GM12878 (cell line): ENCODE measurements around the gene TDRD9. TPM values are rescaled to one million over a fixed set of nuclear protein-coding genes. Genes with fewer than 3 reads are reported as not detected.

ENCODE experiments used
- ATAC-seq: fragments of 200-7000 bp; cut with Tn5 transposase; 3 replicates; pipeline ENCODE4 v1.9.1; 2020; ENCODE audit warnings: mild to moderate bottlenecking, moderate library complexity
- Bru-seq: library from RNA; stranded (reverse); fragments of 400-500 nt; gene quantifications from one replicate; lab custom pipeline; 2021; lab: Mats Ljungman, UMichigan
- BruChase-seq, 2 experiments: library from RNA; stranded (reverse); fragments of 400-500 nt; gene quantifications; one replicate each; lab custom pipeline; 2021; lab: Mats Ljungman, UMichigan
- BruUV-seq: library from RNA; stranded (reverse); fragments of 400-500 nt; replicated peaks from 2 replicates; lab custom pipeline; 2021; lab: Mats Ljungman, UMichigan
- CTCF ChIA-PET: fragments of 300-600 bp; sonication (Branson Sonifier 250); formaldehyde crosslinking; extraction: SDS; loops from one replicate; lab custom pipeline; 2021; ENCODE audit warnings: inconsistent platforms; lab: Yijun Ruan, JAX
- POLR2A ChIA-PET: fragments of 350-600 bp; formaldehyde crosslinking; extraction: SDS; loops from one replicate; lab custom pipeline; 2021; ENCODE audit warnings: inconsistent platforms; lab: Charles Lee
- RAD21 ChIA-PET: fragments of 300-600 bp; sonication (Branson Sonifier 250); formaldehyde crosslinking; loops from one replicate; lab custom pipeline; 2023; ENCODE audit warnings: antibody characterized with exemption; ENCODE audit not compliant: unreplicated experiment; lab: Charles Lee
- SMC1A ChIA-PET: fragments of 300-600 bp; sonication (Branson Sonifier 250); formaldehyde crosslinking; loops from one replicate; lab custom pipeline; 2023; ENCODE audit not compliant: unreplicated experiment, uncharacterized antibody; lab: Charles Lee
- DNase-seq: peaks from one replicate; pipeline ENCODE4 v3.0.0-alpha.2; 2011; ENCODE audit warnings: low read depth, low spot score
- FAIRE-seq: peaks from 3 replicates; lab custom pipeline; 2011; peaks lifted over from hg19 to GRCh38; lab: Jason Lieb, UNC
- H2AFZ ChIP-seq: 2 replicates; pipeline ENCODE4 v1.6.0; 2011; ENCODE audit warnings: low read depth, low read length, control low read depth; ENCODE audit not compliant: control insufficient read depth
- H3K27ac ChIP-seq: 2 replicates; pipeline ENCODE4 v1.5.1; 2011; ENCODE audit warnings: control low read depth; ENCODE audit not compliant: control insufficient read depth, insufficient read depth
- H3K27me3 ChIP-seq, 2 experiments: replicated peaks in 1 of 2; 2 replicates each; pipeline versions ENCODE4 v1.6.0 to v1.6.1; 2011; ENCODE audit warnings: low read length in 1 of 2; ENCODE audit not compliant: control insufficient read depth in 2 of 2, insufficient read depth in 2 of 2
- H3K36me3 ChIP-seq, 2 experiments: 2 replicates each; pipeline ENCODE4 v1.5.1; 2011; ENCODE audit warnings: low read length in 1 of 2; ENCODE audit not compliant: control insufficient read depth in 2 of 2, insufficient read depth in 2 of 2
- H3K4me1 ChIP-seq: 2 replicates; pipeline ENCODE4 v1.6.1; 2011; ENCODE audit warnings: mild to moderate bottlenecking, low read length, moderate library complexity, mixed read lengths; ENCODE audit not compliant: control insufficient read depth, insufficient read depth
- H3K4me2 ChIP-seq: 2 replicates; pipeline ENCODE4 v1.6.0; 2011; ENCODE audit warnings: control low read depth; ENCODE audit not compliant: control insufficient read depth, insufficient read depth
- H3K4me3 ChIP-seq: fragments of 200-600 bp; sonication (generic); 2 replicates; pipeline ENCODE4 v1.5.1; 2016
- H3K79me2 ChIP-seq: 2 replicates; pipeline ENCODE4 v1.6.0; 2011; ENCODE audit warnings: low read length; ENCODE audit not compliant: control insufficient read depth, insufficient read depth
- H3K9ac ChIP-seq: 2 replicates; pipeline ENCODE4 v1.8.0; 2011; ENCODE audit warnings: low read length, control low read depth, mixed read lengths; ENCODE audit not compliant: control insufficient read depth, insufficient read depth
- H3K9me3 ChIP-seq: replicated peaks from 3 replicates; pipeline ENCODE4 v1.5.1; 2011; ENCODE audit warnings: mild to moderate bottlenecking, low read length; ENCODE audit not compliant: control insufficient read depth, insufficient read depth
- H4K20me1 ChIP-seq: 2 replicates; pipeline ENCODE4 v1.6.0; 2011; ENCODE audit not compliant: control insufficient read depth, insufficient read depth
- BCL3 ChIP-seq: IDR thresholded peaks from 2 replicates; pipeline ENCODE4 v1.6.1; 2011; ENCODE audit warnings: borderline replicate concordance, low read depth, mild to moderate bottlenecking, moderate library complexity, low read length; ENCODE audit not compliant: insufficient read depth, poor library complexity, severe bottlenecking
- CBFB ChIP-seq: IDR thresholded peaks from 2 replicates; pipeline ENCODE4 v1.6.1; 2016; ENCODE audit warnings: antibody characterized with exemption, low read depth
- CBX3 ChIP-seq: fragments of 200-600 bp; sonication (generic); IDR thresholded peaks from 2 replicates; pipeline ENCODE4 v1.6.1; 2016; ENCODE audit warnings: low read depth, borderline replicate concordance
- CHD2 ChIP-seq: IDR thresholded peaks from 2 replicates; pipeline ENCODE4 v1.6.1; 2011; ENCODE audit warnings: low read depth, low read length, improper control_type of control experiment, borderline replicate concordance
- E2F4 ChIP-seq: IDR thresholded peaks from 2 replicates; pipeline ENCODE4 v1.6.1; 2012; ENCODE audit warnings: low read depth, low read length, improper control_type of control experiment
- HDAC2 ChIP-seq: fragments of 200-600 bp; sonication (generic); IDR thresholded peaks from 2 replicates; pipeline ENCODE4 v1.6.1; 2017
- IKZF1 ChIP-seq: fragments of 450-650 bp; conservative IDR thresholded peaks from 2 replicates; pipeline ENCODE4 v1.6.1; 2017; ENCODE audit warnings: antibody characterized with exemption, mild to moderate bottlenecking
- IRF4 ChIP-seq: IDR thresholded peaks from 2 replicates; pipeline ENCODE4 v1.6.1; 2011; ENCODE audit warnings: low read depth, low read length
- NRF1 ChIP-seq: conservative IDR thresholded peaks from 2 replicates; pipeline ENCODE4 v1.6.1; 2011; ENCODE audit warnings: mild to moderate bottlenecking, low read depth, low read length, improper control_type of control experiment
- PRDM15 ChIP-seq: fragments of 450-650 bp; formaldehyde crosslinking; IDR thresholded peaks from 2 replicates; pipeline ENCODE4 v1.4.0; 2020; ENCODE audit warnings: mild to moderate bottlenecking, moderate library complexity
- SUZ12 ChIP-seq: fragments of 200-600 bp; sonication (generic); IDR thresholded peaks from one replicate; pipeline ENCODE4 v1.6.1; 2018; ENCODE audit warnings: antibody characterized with exemption, mild to moderate bottlenecking; ENCODE audit not compliant: unreplicated experiment
- USF2 ChIP-seq: IDR thresholded peaks from 2 replicates; pipeline ENCODE4 v1.6.1; 2011; ENCODE audit warnings: low read depth, low read length, improper control_type of control experiment, borderline replicate concordance
- WGBS: methylation state at CpG from one replicate; pipeline ENCODE4 v1.1.6; 2016; ENCODE audit warnings: low lambda C conversion rate; ENCODE audit not compliant: insufficient replicate concordance, insufficient coverage; ENCODE audit errors: missing lambda C conversion rate; 5-methylcytosine and 5-hydroxymethylcytosine counted together
- in situ Hi-C: fragments of 300-500 bp; cut with MboI; formaldehyde crosslinking; loops from 9 replicates; pipeline ENCODE4 v1.14.3; 2018; ENCODE audit warnings: mixed read lengths
- intact Hi-C: fragments of 100-400 bp; cut with micrococcal nuclease; formaldehyde crosslinking; loops from one replicate; pipeline ENCODE4 v1.14.2; 2022; ENCODE audit not compliant: unreplicated experiment
- long read RNA-seq, 2 experiments: library from polyadenylated mRNA; unstranded; transcript quantifications; one replicate each; pipeline ENCODE4 v2.0.0, GENCODE V29; 2019 to 2020
- polyA minus RNA-seq, 3 experiments: library from RNA; depleted of rRNA, polyadenylated mRNA; stranded (reverse); fragments of >200 nt; gene quantifications; 2 replicates each; pipeline ENCODE4 v1.2.3, GENCODE V29; 2011
- polyA plus RNA-seq, 11 experiments: library from polyadenylated mRNA; depleted of rRNA in 4 of 11; unstranded in 6 of 11; stranded (reverse) in 5 of 11; fragments of >200 nt; fragmentation: Nextera tagmentation in 4 of 11; fragmentation: Illumina TruSeq in 1 of 11; extraction: Ambion mirVana in 4 of 11; extraction: Trizol in 1 of 11; gene quantifications; 1 replicate in 1 of 11; 2 replicates in 10 of 11; pipeline versions ENCODE4 v1.2.1 to v1.2.3, GENCODE V29; 2011 to 2016; ENCODE audit warnings: inconsistent platforms in 2 of 11, missing spikeins in 2 of 11, low read depth in 1 of 11
- total RNA-seq, 4 experiments: library from RNA; depleted of rRNA in 3 of 4; stranded (reverse); fragments of >200 nt in 3 of 4; fragmentation: Illumina TruSeq in 1 of 4; extraction: Trizol in 1 of 4; gene quantifications; 2 replicates each; pipeline versions ENCODE4 v1.2.1 to v1.2.3, GENCODE V29; 2013 to 2021

The TDRD9 gene
- not detected in 2 replicates for total RNA-seq (2013; cell fraction: nucleolus; rRNA removed)
- not detected in 2 replicates for total RNA-seq (2014; rRNA removed)
- not detected in 2 replicates for total RNA-seq (2014; rRNA removed; fragmentation: Illumina TruSeq; extraction: Trizol)
- total RNA-seq (2021): not detected in 2 replicates
- not detected for polyA plus RNA-seq (2011; ENCODE audit: low read depth)
- polyA plus RNA-seq (2011; rRNA removed): 0.12 TPM in 1 of 2 replicates, not detected in the other
- not detected in 2 replicates for polyA plus RNA-seq (2011; cell fraction: cytosol; rRNA removed)
- polyA plus RNA-seq (2011; cell fraction: nucleus; rRNA removed): not detected in 2 replicates
- not detected in 2 replicates for polyA plus RNA-seq (2012)
- not detected in 2 replicates for polyA plus RNA-seq (2014; fragmentation: Illumina TruSeq; extraction: Trizol)
- polyA plus RNA-seq (2014; fragmentation: Nextera tagmentation; extraction: Ambion mirVana): not detected
- polyA plus RNA-seq (2014; rRNA removed): not detected in 2 replicates
- polyA plus RNA-seq (2016; fragmentation: Nextera tagmentation; extraction: Ambion mirVana): not detected
- not detected in 2 replicates for polyA minus RNA-seq (2011; rRNA and poly(A)+ RNA removed)
- polyA minus RNA-seq (2011; cell fraction: cytosol; rRNA and poly(A)+ RNA removed): not detected in 2 replicates
- not detected in 2 replicates for polyA minus RNA-seq (2011; cell fraction: nucleus; rRNA and poly(A)+ RNA removed)
- percentile 1 among the genes with signal in this experiment for Bru-seq, nascent RNA
- BruChase-seq, experiment 1, labeled RNA remaining after a 6-hour chase: percentile 2 among the genes with signal in this experiment
- percentile 0 among the genes with signal in this experiment for BruChase-seq, experiment 2, labeled RNA remaining after a 2-hour chase
- long read RNA-seq, experiment 1: 0 reads
- long read RNA-seq, experiment 2: 0 reads

GRCh38 chr14:103928011-103928890 lies at the start of gene TDRD9:
TSS of gene TDRD9 (plus strand) at chr14:103928456. CDS start at chr14:103928510, 54 bp downstream.
- Histone ChIP-seq H3K79me2 (no peaks in the 10 kb centered on the region), H3K36me3 (no peaks in the 10 kb centered on the region), H2AFZ (no peak within 1 kb of the TSS), H3K4me3 (no peak within 1 kb of the TSS), H4K20me1 (no peaks in the 10 kb centered on the region), H3K27me3 (no peaks in the 10 kb centered on the region), H3K9ac (no peak within 1 kb of the TSS), H3K9me3 (no peaks in the 10 kb centered on the region), H3K4me2 (no peak within 1 kb of the TSS), H3K4me1 (no peaks in the 10 kb centered on the region), H3K27ac (no peak within 1 kb of the TSS)
- ATAC-seq (no peak), DNase-seq (no peak), FAIRE-seq (no peak)
- POLR2A ChIA-PET: no interaction called here
- CTCF ChIA-PET: no interaction called here
- BruUV-seq: no TSS peak
- SMC1A ChIA-PET: no interaction called here
- RAD21 ChIA-PET: no interaction called here
- 89% methylated on average over 70 of the region's 97 CpGs for WGBS
- in situ Hi-C loops: no loop called here
- intact Hi-C loops: no loop called here
- TF ChIP-seq CBFB (no peak), CBX3 (no peak), HDAC2 (no peak), E2F4 (no peak), CHD2 (no peak), SUZ12 (no peak), NRF1 (no peak), IRF4 (no peak), USF2 (no peak), PRDM15 (no peak), BCL3 (no peak), IKZF1 (no peak)
